Kidney epithelial cell (primary cell): ENCODE results near the gene GP2. TPM values are rescaled to one million over a fixed set of nuclear protein-coding genes. Genes with fewer than 3 reads are reported as not detected.
A peak's percentile ranks its signal among the peaks of the same experiment; 100 is the strongest.

ENCODE experiments used
- DNase-seq: peaks from one replicate; pipeline ENCODE4 v3.0.0-alpha.2; 2010; ENCODE audit warnings: low read depth
- H3K27me3 ChIP-seq: 2 replicates; pipeline ENCODE4 v1.6.0; 2011; ENCODE audit warnings: low read length; ENCODE audit not compliant: control insufficient read depth, insufficient read depth
- H3K36me3 ChIP-seq: 2 replicates; pipeline ENCODE4 v1.5.1; 2011; ENCODE audit warnings: low read length; ENCODE audit not compliant: control insufficient read depth, insufficient read depth
- H3K4me3 ChIP-seq: 2 replicates; pipeline ENCODE4 v1.5.1; 2011; ENCODE audit warnings: low read depth, mild to moderate bottlenecking, control low read depth, low read length
- CTCF ChIP-seq: IDR thresholded peaks from 2 replicates; pipeline ENCODE4 v1.5.1; 2011; ENCODE audit warnings: mild to moderate bottlenecking, moderate library complexity, low read length, control low read depth, inconsistent platforms; ENCODE audit not compliant: insufficient read depth, poor library complexity, severe bottlenecking
- total RNA-seq: library from RNA; depleted of rRNA; stranded (reverse); fragments of >200 nt; gene quantifications from 2 replicates; pipeline ENCODE4 v1.2.3, GENCODE V29; 2015

Gene GP2
- total RNA-seq, 1 donor from 2014 or later = not detected

- no peak for TF ChIP-seq CTCF
- Histone ChIP-seq H3K4me3 (no peak overlapping the region), H3K36me3 (no peaks in the 10 kb centered on the region), H3K27me3 (no peaks in the 10 kb centered on the region)
- DNase-seq = no peak
Observed at GRCh38 chr16:20302389-20302788, 24.9 kb downstream of the GP2 start.

- DNase-seq = no peak
- H3K27me3 ChIP-seq = no peaks in the 10 kb centered on the region
- no peak for TF ChIP-seq CTCF
- no peaks in the 10 kb centered on the region for H3K36me3 ChIP-seq
- no peak overlapping the region for H3K4me3 ChIP-seq
Observed at GRCh38 chr16:20301840-20302239, 25.5 kb downstream of the GP2 start.

- Histone ChIP-seq H3K36me3 (no peaks in the 10 kb centered on the region), H3K27me3 (no peaks in the 10 kb centered on the region), H3K4me3 (no peak overlapping the region)
- peak; percentile 83 for TF ChIP-seq CTCF
- no peak for DNase-seq
Observed at GRCh38 chr16:20300312-20301097, 26.8 kb downstream of the GP2 start.

- no peak for DNase-seq
- Histone ChIP-seq H3K4me3 (no peak overlapping the region), H3K36me3 (no peaks in the 10 kb centered on the region), H3K27me3 (no peaks in the 10 kb centered on the region)
- no peak for TF ChIP-seq CTCF
Observed at GRCh38 chr16:20298452-20298851, 28.9 kb downstream of the GP2 start.

GRCh38 chr16:20291208-20292206 lies 35.8 kb downstream of the GP2 start:
- Histone ChIP-seq H3K4me3 (no peak overlapping the region), H3K27me3 (no peaks in the 10 kb centered on the region), H3K36me3 (no peaks in the 10 kb centered on the region)
- TF ChIP-seq CTCF = no peak
- no peak for DNase-seq
